Stimulated activated CD8-positive, alpha-beta memory T cell treated with anti-CD3 and anti-CD28 coated beads, Interleukin-7, amount 100 ng/mL, for 24 hours (primary cell): ENCODE data around the gene GRID1.

Experiments used
- DNase-seq: peaks from one replicate; pipeline ENCODE4 v3.0.0-alpha.2; 2020; ENCODE audit warnings: low read depth

Gene GRID1

GRCh38 chr10:86366033-86366901, at the start of gene GRID1:
TSS of gene GRID1 (minus strand) at chr10:86366795.
- no peak for DNase-seq

GRCh38 chr10:86415583-86415982, 49.0 kb upstream of the GRID1 start:
- no peak for DNase-seq

- no peak for DNase-seq
Measured at GRCh38 chr10:86415116-86415515, 48.5 kb upstream of the GRID1 start.

GRCh38 chr10:86413046-86413728, 46.6 kb upstream of the GRID1 start:
- DNase-seq: no peak

- no peak for DNase-seq
Measured at GRCh38 chr10:86411852-86412560, 45.4 kb upstream of the GRID1 start.

- DNase-seq: no peak
Measured at GRCh38 chr10:86411281-86411841, 44.8 kb upstream of the GRID1 start.

- DNase-seq: no peak
Measured at GRCh38 chr10:86410542-86411124, 44.0 kb upstream of the GRID1 start.

GRCh38 chr10:86409183-86409582, 42.6 kb upstream of the GRID1 start:
- DNase-seq: no peak

- no peak for DNase-seq
Measured at GRCh38 chr10:86403183-86403797, 36.7 kb upstream of the GRID1 start.

- no peak for DNase-seq
Measured at GRCh38 chr10:86402283-86402941, 35.8 kb upstream of the GRID1 start.

- no peak for DNase-seq
Measured at GRCh38 chr10:86401588-86402282, 35.1 kb upstream of the GRID1 start.

- DNase-seq: peak; percentile 32
Measured at GRCh38 chr10:86400705-86401587, 34.4 kb upstream of the GRID1 start.

- DNase-seq: peak; percentile 87
Measured at GRCh38 chr10:86399879-86400704, 33.5 kb upstream of the GRID1 start.

- no peak for DNase-seq
Measured at GRCh38 chr10:86399514-86399878, 32.9 kb upstream of the GRID1 start.

- no peak for DNase-seq
Measured at GRCh38 chr10:86397120-86397519, 30.5 kb upstream of the GRID1 start.

GRCh38 chr10:86393862-86394455, 27.4 kb upstream of the GRID1 start:
- DNase-seq: no peak

- DNase-seq: no peak
Measured at GRCh38 chr10:86393362-86393761, 26.8 kb upstream of the GRID1 start.

GRCh38 chr10:86392723-86393094, 26.1 kb upstream of the GRID1 start:
- DNase-seq: no peak
